ENCODE measurements around the gene PJVK. TPM values are rescaled to one million over a fixed set of nuclear protein-coding genes. Genes with fewer than 3 reads are reported as not detected.

PJVK gene
- total and polyA plus RNA-seq, 10 of the 15 experiments (the other 5 are each of a cell fraction or from before 2014, with no cell fraction given): 1.8 to 6.8 (median 3.2) TPM

GRCh38 chr2:178476477-178476876, 25.3 kb downstream of the PJVK start:
- FAIRE-seq: no peak
- no peak overlapping the region for H2AFZ ChIP-seq (ENCODE audit: control insufficient read depth, low read depth, low read length)
- no peak for TF ChIP-seq BHLHE40 (IDR thresholded peaks at IDR 0.05; ENCODE audit: borderline replicate concordance in 1 of 2, low read depth in 2 of 2, low read length in 1 of 2)
- TF ChIP-seq CEBPB (IDR thresholded peaks at IDR 0.05; ENCODE audit: borderline replicate concordance in 1 of 2, low read depth in 2 of 2, low read length in 2 of 2): no peak
- no peak for TF ChIP-seq USF2 (IDR thresholded peaks at IDR 0.05; ENCODE audit: borderline replicate concordance, low read depth, low read length)
- TF ChIP-seq ZBTB33 (IDR thresholded peaks at IDR 0.05): no peak
- TF ChIP-seq LARP7 (IDR thresholded peaks at IDR 0.05): no peak
- no peak for TF ChIP-seq SUZ12 (IDR thresholded peaks at IDR 0.05; ENCODE audit: unreplicated experiment)
- no peak for TF ChIP-seq RELB (IDR thresholded peaks at IDR 0.05; ENCODE audit: low read depth)
- ChIA-PET POLR2A (interaction anchor here (0.7 to 0.9 kb wide), 2 partner anchors 25 to 69 kb away, joined by 3 read pairs; partner anchors contain the start of genes PJVK and PRKRA), SMC1A (ENCODE audit: uncharacterized antibody, unreplicated experiment) (no interaction called here), CTCF (no interaction called here), RAD21 (ENCODE audit: unreplicated experiment) (no interaction called here)
- H3K4me1 ChIP-seq (ENCODE audit: control insufficient read depth, insufficient read depth, low read length): peaks cover 2% of the 10 kb centered on the region; the same call in 1 of the 2 replicates
- no peak for ATAC-seq
- H3K79me2 ChIP-seq (ENCODE audit: control insufficient read depth, insufficient read depth, low read length): peaks cover 16% of the 10 kb centered on the region
- H3K9ac ChIP-seq (ENCODE audit: control insufficient read depth, insufficient read depth, low read length): no peak overlapping the region
- H4K20me1 ChIP-seq (ENCODE audit: control insufficient read depth, insufficient read depth): no peaks in the 10 kb centered on the region
- peak overlapping the region; percentile 63; the same call in 1 of the 2 replicates for H3K4me2 ChIP-seq (ENCODE audit: control insufficient read depth, insufficient read depth)
- intact Hi-C loops (cut with micrococcal nuclease; ENCODE audit: unreplicated experiment): loop anchor here (10.0 kb wide), 1 partner anchor 438 kb away; no protein-coding TSS in a partner anchor
- BruUV-seq (replicated peaks): no TSS peak
- no peak for DNase-seq (ENCODE audit: low read depth, low spot score)
- in situ Hi-C loops (cut with MboI): no loop called here
- H3K27ac ChIP-seq (ENCODE audit: control insufficient read depth, insufficient read depth): no peak overlapping the region
- no peaks in the 10 kb centered on the region for H3K36me3 ChIP-seq (ENCODE audit: control insufficient read depth in 2 of 2, insufficient read depth in 2 of 2, low read length in 1 of 2)
- no peaks in the 10 kb centered on the region for H3K27me3 ChIP-seq (replicated peaks in 1 of 2; ENCODE audit: control insufficient read depth in 2 of 2, insufficient read depth in 2 of 2, low read length in 1 of 2)
- no peaks in the 10 kb centered on the region for H3K9me3 ChIP-seq (replicated peaks; ENCODE audit: control insufficient read depth, insufficient read depth, low read length)
- H3K4me3 ChIP-seq: no peak overlapping the region
